DOHH2 (cell line): Measurements from ENCODE around the gene METTL22.

Experiments used
- CTCF ChIP-seq: fragments of 200-600 bp; sonication (generic); IDR thresholded peaks from one replicate; pipeline ENCODE4 v1.5.1; 2014; ENCODE audit warnings: antibody characterized with exemption, mild to moderate bottlenecking, low read depth, low read length; ENCODE audit not compliant: poor library complexity, severe bottlenecking
- EZH2phosphoT487 ChIP-seq: fragments of 200-600 bp; sonication (generic); IDR thresholded peaks from 2 replicates; pipeline ENCODE4 v1.6.1; 2017; ENCODE audit warnings: borderline replicate concordance, mild to moderate bottlenecking, antibody characterized with exemption, low read length, moderate library complexity, mixed read lengths

GRCh38 chr16:8661703-8662102 is 40.2 kb downstream of the METTL22 start:
- TF ChIP-seq CTCF, result no peak
- TF ChIP-seq EZH2phosphoT487, result no peak
